Prostate gland (tissue), 2 donors: ENCODE measurements around the gene MRPL58.

Experiments
- CTCF ChIP-seq, 4 experiments: fragments of 200-600 bp in 2 of 4; fragments of 450-650 bp in 2 of 4; sonication (generic) in 2 of 4; IDR thresholded peaks; 1 replicate in 3 of 4; 2 replicates in 1 of 4; pipeline ENCODE4 v1.5.1; 2016 to 2019; ENCODE audit warnings: antibody characterized with exemption in 4 of 4, mild to moderate bottlenecking in 2 of 4, moderate library complexity in 2 of 4
- POLR2A ChIP-seq: fragments of 450-650 bp; IDR thresholded peaks from one replicate; pipeline ENCODE4 v1.6.1; 2016; ENCODE audit warnings: antibody characterized with exemption, mild to moderate bottlenecking
- POLR2AphosphoS5 ChIP-seq: sonication (generic); formaldehyde crosslinking; IDR thresholded peaks from one replicate; pipeline ENCODE4 v1.6.1; 2017; ENCODE audit warnings: antibody characterized with exemption

GRCh38 chr17:75005291-75005690 is 7.2 kb upstream of the MRPL58 start:
- TF ChIP-seq CTCF (IDR thresholded peaks at IDR 0.05): no peak
- TF ChIP-seq POLR2A: no peak
- no peak for TF ChIP-seq POLR2AphosphoS5
